GM12878 (cell line): ENCODE results near the gene NSA2. TPM values are rescaled to one million over a fixed set of nuclear protein-coding genes. Genes with fewer than 3 reads are reported as not detected.
A peak's percentile ranks its signal among the peaks of the same experiment; 100 is the strongest.

Source experiments
- ATAC-seq: fragments of 200-7000 bp; cut with Tn5 transposase; 3 replicates; pipeline ENCODE4 v1.9.1; 2020; ENCODE audit warnings: mild to moderate bottlenecking, moderate library complexity
- BruUV-seq: library from RNA; stranded (reverse); fragments of 400-500 nt; replicated peaks from 2 replicates; lab custom pipeline; 2021; lab: Mats Ljungman, UMichigan
- CTCF ChIA-PET: fragments of 300-600 bp; sonication (Branson Sonifier 250); formaldehyde crosslinking; extraction: SDS; loops from one replicate; lab custom pipeline; 2021; ENCODE audit warnings: inconsistent platforms; lab: Yijun Ruan, JAX
- POLR2A ChIA-PET: fragments of 350-600 bp; formaldehyde crosslinking; extraction: SDS; loops from one replicate; lab custom pipeline; 2021; ENCODE audit warnings: inconsistent platforms; lab: Charles Lee
- RAD21 ChIA-PET: fragments of 300-600 bp; sonication (Branson Sonifier 250); formaldehyde crosslinking; loops from one replicate; lab custom pipeline; 2023; ENCODE audit warnings: antibody characterized with exemption; ENCODE audit not compliant: unreplicated experiment; lab: Charles Lee
- SMC1A ChIA-PET: fragments of 300-600 bp; sonication (Branson Sonifier 250); formaldehyde crosslinking; loops from one replicate; lab custom pipeline; 2023; ENCODE audit not compliant: unreplicated experiment, uncharacterized antibody; lab: Charles Lee
- DNase-seq: peaks from one replicate; pipeline ENCODE4 v3.0.0-alpha.2; 2011; ENCODE audit warnings: low read depth, low spot score
- FAIRE-seq: peaks from 3 replicates; lab custom pipeline; 2011; peaks lifted over from hg19 to GRCh38; lab: Jason Lieb, UNC
- H2AFZ ChIP-seq: 2 replicates; pipeline ENCODE4 v1.6.0; 2011; ENCODE audit warnings: low read depth, low read length, control low read depth; ENCODE audit not compliant: control insufficient read depth
- H3K27ac ChIP-seq: 2 replicates; pipeline ENCODE4 v1.5.1; 2011; ENCODE audit warnings: control low read depth; ENCODE audit not compliant: control insufficient read depth, insufficient read depth
- H3K27me3 ChIP-seq, 2 experiments: replicated peaks in 1 of 2; 2 replicates each; pipeline versions ENCODE4 v1.6.0 to v1.6.1; 2011; ENCODE audit warnings: low read length in 1 of 2; ENCODE audit not compliant: control insufficient read depth in 2 of 2, insufficient read depth in 2 of 2
- H3K36me3 ChIP-seq, 2 experiments: 2 replicates each; pipeline ENCODE4 v1.5.1; 2011; ENCODE audit warnings: low read length in 1 of 2; ENCODE audit not compliant: control insufficient read depth in 2 of 2, insufficient read depth in 2 of 2
- H3K4me1 ChIP-seq: 2 replicates; pipeline ENCODE4 v1.6.1; 2011; ENCODE audit warnings: mild to moderate bottlenecking, low read length, moderate library complexity, mixed read lengths; ENCODE audit not compliant: control insufficient read depth, insufficient read depth
- H3K4me2 ChIP-seq: 2 replicates; pipeline ENCODE4 v1.6.0; 2011; ENCODE audit warnings: control low read depth; ENCODE audit not compliant: control insufficient read depth, insufficient read depth
- H3K4me3 ChIP-seq: fragments of 200-600 bp; sonication (generic); 2 replicates; pipeline ENCODE4 v1.5.1; 2016
- H3K79me2 ChIP-seq: 2 replicates; pipeline ENCODE4 v1.6.0; 2011; ENCODE audit warnings: low read length; ENCODE audit not compliant: control insufficient read depth, insufficient read depth
- H3K9ac ChIP-seq: 2 replicates; pipeline ENCODE4 v1.8.0; 2011; ENCODE audit warnings: low read length, control low read depth, mixed read lengths; ENCODE audit not compliant: control insufficient read depth, insufficient read depth
- H3K9me3 ChIP-seq: replicated peaks from 3 replicates; pipeline ENCODE4 v1.5.1; 2011; ENCODE audit warnings: mild to moderate bottlenecking, low read length; ENCODE audit not compliant: control insufficient read depth, insufficient read depth
- H4K20me1 ChIP-seq: 2 replicates; pipeline ENCODE4 v1.6.0; 2011; ENCODE audit not compliant: control insufficient read depth, insufficient read depth
- ASH2L ChIP-seq: fragments of 300-600, 200-600 bp; sonication (generic); IDR thresholded peaks from 2 replicates; pipeline ENCODE4 v1.6.1; 2017; ENCODE audit warnings: low read depth, mild to moderate bottlenecking, borderline replicate concordance
- BCL11A ChIP-seq: IDR thresholded peaks from 2 replicates; pipeline ENCODE4 v1.6.1; 2011; ENCODE audit warnings: low read depth, low read length
- CBX3 ChIP-seq: fragments of 200-600 bp; sonication (generic); IDR thresholded peaks from 2 replicates; pipeline ENCODE4 v1.6.1; 2016; ENCODE audit warnings: low read depth, borderline replicate concordance
- CHD2 ChIP-seq: IDR thresholded peaks from 2 replicates; pipeline ENCODE4 v1.6.1; 2011; ENCODE audit warnings: low read depth, low read length, improper control_type of control experiment, borderline replicate concordance
- GABPA ChIP-seq: IDR thresholded peaks from 2 replicates; pipeline ENCODE4 v1.6.1; 2014; ENCODE audit warnings: antibody characterized with exemption, low read depth, mild to moderate bottlenecking, inconsistent platforms
- KAT2A ChIP-seq: conservative IDR thresholded peaks from 2 replicates; pipeline ENCODE4 v1.6.1; 2011; ENCODE audit warnings: low read depth, low read length; ENCODE audit not compliant: control insufficient read depth
- KLF5 ChIP-seq: fragments of 450-650 bp; IDR thresholded peaks from 2 replicates; pipeline ENCODE4 v1.6.1; 2014; ENCODE audit warnings: mild to moderate bottlenecking; ENCODE audit not compliant: partially characterized antibody
- POLR2A ChIP-seq: IDR thresholded peaks from 2 replicates; pipeline ENCODE4 v1.6.1; 2011; ENCODE audit warnings: low read depth, mild to moderate bottlenecking, low read length
- SREBF2 ChIP-seq: IDR thresholded peaks from 2 replicates; pipeline ENCODE4 v1.6.1; 2012; ENCODE audit warnings: mild to moderate bottlenecking, low read length
- STAT3 ChIP-seq: IDR thresholded peaks from 2 replicates; pipeline ENCODE4 v1.6.1; 2011; ENCODE audit warnings: low read depth, low read length, improper control_type of control experiment
- ZNF207 ChIP-seq: fragments of 450-650 bp; IDR thresholded peaks from 2 replicates; pipeline ENCODE4 v1.6.1; 2014; ENCODE audit warnings: antibody characterized with exemption, mild to moderate bottlenecking, borderline replicate concordance
- WGBS: methylation state at CpG from one replicate; pipeline ENCODE4 v1.1.6; 2016; ENCODE audit warnings: low lambda C conversion rate; ENCODE audit not compliant: insufficient replicate concordance, insufficient coverage; ENCODE audit errors: missing lambda C conversion rate; 5-methylcytosine and 5-hydroxymethylcytosine counted together
- in situ Hi-C: fragments of 300-500 bp; cut with MboI; formaldehyde crosslinking; loops from 9 replicates; pipeline ENCODE4 v1.14.3; 2018; ENCODE audit warnings: mixed read lengths
- intact Hi-C: fragments of 100-400 bp; cut with micrococcal nuclease; formaldehyde crosslinking; loops from one replicate; pipeline ENCODE4 v1.14.2; 2022; ENCODE audit not compliant: unreplicated experiment
- polyA plus RNA-seq, 11 experiments: library from polyadenylated mRNA; depleted of rRNA in 4 of 11; unstranded in 6 of 11; stranded (reverse) in 5 of 11; fragments of >200 nt; fragmentation: Nextera tagmentation in 4 of 11; fragmentation: Illumina TruSeq in 1 of 11; extraction: Ambion mirVana in 4 of 11; extraction: Trizol in 1 of 11; gene quantifications; 1 replicate in 1 of 11; 2 replicates in 10 of 11; pipeline versions ENCODE4 v1.2.1 to v1.2.3, GENCODE V29; 2011 to 2016; ENCODE audit warnings: inconsistent platforms in 2 of 11, missing spikeins in 2 of 11, low read depth in 1 of 11
- total RNA-seq, 4 experiments: library from RNA; depleted of rRNA in 3 of 4; stranded (reverse); fragments of >200 nt in 3 of 4; fragmentation: Illumina TruSeq in 1 of 4; extraction: Trizol in 1 of 4; gene quantifications; 2 replicates each; pipeline versions ENCODE4 v1.2.1 to v1.2.3, GENCODE V29; 2013 to 2021
- TF ChIP-seq, protein P1 (sequence below): IDR thresholded peaks from 2 replicates; pipeline ENCODE4 v1.6.1; 2011; ENCODE audit warnings: mild to moderate bottlenecking, low read depth, low read length, moderate library complexity; ENCODE audit not compliant: insufficient replicate concordance

The NSA2 gene
- total and polyA plus RNA-seq, 10 of the 15 experiments (the other 5 are each of a cell fraction or from before 2014, with no cell fraction given) = 77.8 to 317 (median 143) TPM

- Histone ChIP-seq H3K4me2 (0 out of 2 replicates have a peak overlapping the region, but pooled peaks have one; percentile 3), H3K27ac (no peak overlapping the region), H3K9ac (no peak overlapping the region), H3K27me3 (no peaks in the 10 kb centered on the region), H4K20me1 (no peaks in the 10 kb centered on the region), H3K9me3 (no peaks in the 10 kb centered on the region; the same call in 2 of the 3 replicates), H3K36me3 (peaks cover 0 to 11% of the 10 kb centered on the region in 2 experiments; a peak in 3 of 4 replicates), H2AFZ (no peak overlapping the region), H3K4me3 (no peak overlapping the region), H3K79me2 (peaks cover 17% of the 10 kb centered on the region), H3K4me1 (peaks cover 8% of the 10 kb centered on the region; the same call in 1 of the 2 replicates)
- peak; percentile 70 for ATAC-seq
- 50% methylated on average over 1 of the region's 1 CpG for WGBS
- FAIRE-seq = no peak
- RAD21 ChIA-PET = interaction anchor here (1.0 kb wide), 1 partner anchor 75 kb away, joined by 3 read pairs; no protein-coding TSS in a partner anchor
- POLR2A ChIA-PET = interaction anchor here (1.0 kb wide), 1 partner anchor 45 kb away, joined by 3 read pairs; no protein-coding TSS in a partner anchor
- no peak for TF ChIP-seq KAT2A
- no peak for TF ChIP-seq STAT3
- TF ChIP-seq ASH2L = no peak
- TF ChIP-seq, protein P1, sequence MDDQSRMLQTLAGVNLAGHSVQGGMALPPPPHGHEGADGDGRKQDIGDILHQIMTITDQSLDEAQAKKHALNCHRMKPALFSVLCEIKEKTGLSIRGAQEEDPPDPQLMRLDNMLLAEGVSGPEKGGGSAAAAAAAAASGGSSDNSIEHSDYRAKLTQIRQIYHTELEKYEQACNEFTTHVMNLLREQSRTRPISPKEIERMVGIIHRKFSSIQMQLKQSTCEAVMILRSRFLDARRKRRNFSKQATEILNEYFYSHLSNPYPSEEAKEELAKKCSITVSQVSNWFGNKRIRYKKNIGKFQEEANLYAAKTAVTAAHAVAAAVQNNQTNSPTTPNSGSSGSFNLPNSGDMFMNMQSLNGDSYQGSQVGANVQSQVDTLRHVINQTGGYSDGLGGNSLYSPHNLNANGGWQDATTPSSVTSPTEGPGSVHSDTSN = no peak
- TF ChIP-seq BCL11A = no peak
- TF ChIP-seq POLR2A = no peak
- no peak for TF ChIP-seq CBX3
- TF ChIP-seq KLF5 = no peak
- no peak for TF ChIP-seq GABPA
- no peak for TF ChIP-seq CHD2
- no peak for TF ChIP-seq ZNF207
- no peak for TF ChIP-seq SREBF2
- in situ Hi-C loops (no loop called here), intact Hi-C loops (no loop called here)
- CTCF ChIA-PET = no interaction called here
- DNase-seq = no peak
- BruUV-seq = no TSS peak
- SMC1A ChIA-PET = interaction anchor here (2.5 kb wide), 1 partner anchor 10 kb away, joined by 8 read pairs; no protein-coding TSS in a partner anchor
Measured at GRCh38 chr5:74761241-74761640, 5.8 kb upstream of the NSA2 start.
